Activated T-helper 1 cell treated with anti-CD3 and anti-CD28 coated beads, Interleukin-12 subunit alpha, Interleukin-12 subunit beta, Interleukin-2, Interleukin-4 antibody, amounts not matched to agents 30 ng/mL and 10 ng/mL and 1 ng/mL, durations not matched to agents 14 hours and 24 hours and 36 hours (primary cell): ENCODE results near the gene CAMSAP2. TPM values are rescaled to one million over a fixed set of nuclear protein-coding genes. Genes with fewer than 3 reads are reported as not detected.
"Not testable (repeated sequence)": the region's sequence is repeated elsewhere in the genome, so short reads cannot be mapped to it uniquely, and the experiment has no call there.

Source experiments
- DNase-seq: peaks from one replicate; pipeline ENCODE4 v3.0.0; 2021; ENCODE audit warnings: low spot score
- H3K27ac Mint-ChIP-seq: one replicate; pipeline ENCODE4 v1.8.0; 2021; ENCODE audit warnings: mild to moderate bottlenecking, mixed read lengths
- H3K27me3 Mint-ChIP-seq: one replicate; pipeline ENCODE4 v1.8.0; 2022; ENCODE audit warnings: mild to moderate bottlenecking, moderate library complexity, mixed read lengths; ENCODE audit not compliant: insufficient read depth
- H3K36me3 Mint-ChIP-seq: one replicate; pipeline ENCODE4 v1.8.0; 2021; ENCODE audit warnings: low read depth, mixed read lengths
- H3K4me1 Mint-ChIP-seq: one replicate; pipeline ENCODE4 v1.8.0; 2021; ENCODE audit warnings: low read depth, mixed read lengths
- H3K4me3 Mint-ChIP-seq: one replicate; pipeline ENCODE4 v1.8.0; 2021; ENCODE audit warnings: mild to moderate bottlenecking, moderate library complexity, mixed read lengths
- H3K9me3 Mint-ChIP-seq: one replicate; pipeline ENCODE4 v1.8.0; 2021; ENCODE audit warnings: mixed read lengths
- intact Hi-C: fragments of 100-400 bp; cut with micrococcal nuclease; formaldehyde crosslinking; loops from one replicate; pipeline ENCODE4 v1.15.1; 2024
- total RNA-seq: library from RNA; stranded (reverse); gene quantifications from 2 replicates; pipeline ENCODE4 v1.2.3, GENCODE V29; 2022

CAMSAP2 gene
- total RNA-seq, 1 donor from 2014 or later: 0.83 TPM

- no peak for DNase-seq
- Mint-ChIP-seq H3K27me3 (peaks cover 28% of the 10 kb centered on the region), H3K27ac (no peak overlapping the region), H3K4me1 (peaks cover 19% of the 10 kb centered on the region), H3K4me3 (no peak overlapping the region), H3K9me3 (no peaks in the 10 kb centered on the region), H3K36me3 (no peaks in the 10 kb centered on the region)
- intact Hi-C loops: loop anchor here (5.0 kb wide), 1 partner anchor 58 kb away; no protein-coding TSS in a partner anchor
Measured at GRCh38 chr1:200744143-200744542, 5.5 kb downstream of the CAMSAP2 start.

DNA sequence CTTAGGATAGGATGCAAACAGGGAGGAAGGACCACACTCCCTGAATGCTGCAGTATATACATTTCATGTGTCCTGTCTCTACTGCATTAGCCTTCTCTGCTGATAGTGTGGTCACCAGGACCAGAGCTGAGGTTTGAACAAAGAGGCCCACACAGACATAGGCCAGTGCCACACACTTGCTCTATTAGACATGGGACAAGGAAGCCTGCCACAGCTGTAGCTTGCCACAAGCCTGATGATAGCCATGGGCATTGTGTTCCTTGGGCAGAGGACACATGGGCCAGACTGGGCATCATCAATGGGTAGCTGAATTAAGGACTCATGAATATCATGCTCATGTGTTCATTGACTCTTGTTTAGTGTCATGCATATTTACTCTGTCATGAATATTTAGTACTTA is 10.4 kb downstream of the CAMSAP2 start:
- Mint-ChIP-seq H3K4me1 (peaks cover 15% of the 10 kb centered on the region), H3K9me3 (no peaks in the 10 kb centered on the region), H3K27me3 (peaks cover 3% of the 10 kb centered on the region), H3K36me3 (no peaks in the 10 kb centered on the region), H3K4me3 (no peak overlapping the region), H3K27ac (no peak overlapping the region)
- DNase-seq: no peak
- intact Hi-C loops: no loop called here

DNA sequence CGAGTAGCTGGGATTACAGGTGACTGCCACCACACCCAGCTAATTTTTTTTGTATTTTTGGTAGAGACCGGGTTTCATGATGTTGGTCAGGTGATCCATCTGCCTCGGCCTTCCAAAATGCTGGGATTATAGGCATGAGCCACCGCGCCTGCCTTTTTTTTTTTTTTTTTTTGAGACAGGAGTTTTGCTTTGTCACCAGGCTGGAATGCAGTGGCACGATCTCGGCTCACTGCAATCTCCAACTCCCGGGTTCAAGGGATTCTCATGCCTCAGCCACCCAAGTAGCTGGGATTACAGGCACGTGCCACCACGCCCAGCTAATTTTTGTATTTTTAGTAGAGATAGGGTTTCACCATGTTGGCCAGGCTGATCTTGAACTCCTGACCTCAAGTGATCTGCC is 12.1 kb downstream of the CAMSAP2 start:
- H3K27me3 Mint-ChIP-seq, DNase-seq, H3K4me1 Mint-ChIP-seq, H3K4me3 Mint-ChIP-seq, H3K36me3 Mint-ChIP-seq, H3K27ac Mint-ChIP-seq, H3K9me3 Mint-ChIP-seq, intact Hi-C loops: not testable (repeated sequence)

- no peak for DNase-seq
- Mint-ChIP-seq H3K9me3 (no peaks in the 10 kb centered on the region), H3K4me1 (peaks cover 7% of the 10 kb centered on the region), H3K27me3 (no peaks in the 10 kb centered on the region), H3K36me3 (no peaks in the 10 kb centered on the region), H3K4me3 (no peak overlapping the region), H3K27ac (peak overlapping the region; percentile 11)
- intact Hi-C loops: no loop called here
Measured at GRCh38 chr1:200751717-200752116, 13.0 kb downstream of the CAMSAP2 start.

DNA sequence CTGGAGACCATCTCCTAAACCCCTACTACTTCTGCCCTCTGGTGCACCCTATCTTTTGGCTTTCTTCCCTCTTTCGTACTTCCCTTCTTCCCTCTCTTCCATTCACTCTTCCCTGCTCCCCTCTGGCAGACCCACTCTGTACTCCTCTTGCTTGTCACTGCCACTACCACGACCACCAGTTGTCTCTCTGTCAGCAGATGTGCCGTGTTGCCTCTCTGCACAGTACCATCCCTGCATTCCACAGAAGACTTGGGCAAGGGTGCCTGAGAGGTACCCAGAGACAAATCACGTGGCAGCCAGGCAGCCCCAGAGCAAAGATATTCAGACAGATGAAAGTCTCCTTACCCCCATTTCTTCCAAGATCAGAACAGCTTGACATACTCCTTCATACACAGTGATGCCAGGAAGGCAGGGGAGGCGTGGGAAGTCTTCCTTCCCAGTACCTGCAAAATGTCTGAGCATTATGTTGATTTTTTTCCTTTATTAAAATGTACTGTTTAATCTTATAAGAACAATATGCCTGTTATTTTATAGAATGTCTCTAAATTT is 15.0 kb downstream of the CAMSAP2 start:
- Mint-ChIP-seq H3K4me1 (peaks cover 7% of the 10 kb centered on the region), H3K4me3 (no peak overlapping the region), H3K27ac (peak overlapping the region; percentile 36), H3K27me3 (peaks cover 4% of the 10 kb centered on the region), H3K9me3 (no peaks in the 10 kb centered on the region), H3K36me3 (no peaks in the 10 kb centered on the region)
- DNase-seq: no peak
- intact Hi-C loops: no loop called here

DNA sequence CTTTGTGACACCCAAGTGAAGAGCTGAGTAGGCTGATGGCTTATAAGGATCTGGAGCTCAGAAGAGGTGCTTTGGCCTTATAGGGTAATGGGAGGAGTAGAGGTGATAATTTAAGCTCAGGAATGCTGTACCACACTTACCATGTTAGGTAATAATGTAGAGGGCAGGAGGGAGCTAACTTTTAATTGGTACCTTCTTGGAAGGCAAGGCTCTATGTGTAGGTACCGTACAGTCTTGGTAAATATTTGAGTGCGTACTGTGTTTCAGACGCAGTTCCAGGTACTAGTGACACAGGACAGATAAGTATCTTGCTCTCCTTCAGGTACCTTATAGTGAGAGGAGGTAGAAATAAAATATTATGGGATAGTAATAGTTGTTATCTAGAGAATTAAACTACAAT is 16.8 kb downstream of the CAMSAP2 start:
- Mint-ChIP-seq H3K9me3 (no peaks in the 10 kb centered on the region), H3K4me1 (peaks cover 7% of the 10 kb centered on the region), H3K4me3 (no peak overlapping the region), H3K36me3 (no peaks in the 10 kb centered on the region), H3K27me3 (peaks cover 6% of the 10 kb centered on the region), H3K27ac (no peak overlapping the region)
- no peak for DNase-seq
- intact Hi-C loops: no loop called here

GRCh38 chr1:200762089-200762488 is 23.4 kb downstream of the CAMSAP2 start:
- Mint-ChIP-seq H3K9me3 (no peaks in the 10 kb centered on the region), H3K27ac (no peak overlapping the region), H3K4me3 (no peak overlapping the region), H3K4me1 (no peaks in the 10 kb centered on the region), H3K36me3 (no peaks in the 10 kb centered on the region), H3K27me3 (peaks cover 8% of the 10 kb centered on the region)
- DNase-seq: no peak
- intact Hi-C loops: no loop called here

DNA sequence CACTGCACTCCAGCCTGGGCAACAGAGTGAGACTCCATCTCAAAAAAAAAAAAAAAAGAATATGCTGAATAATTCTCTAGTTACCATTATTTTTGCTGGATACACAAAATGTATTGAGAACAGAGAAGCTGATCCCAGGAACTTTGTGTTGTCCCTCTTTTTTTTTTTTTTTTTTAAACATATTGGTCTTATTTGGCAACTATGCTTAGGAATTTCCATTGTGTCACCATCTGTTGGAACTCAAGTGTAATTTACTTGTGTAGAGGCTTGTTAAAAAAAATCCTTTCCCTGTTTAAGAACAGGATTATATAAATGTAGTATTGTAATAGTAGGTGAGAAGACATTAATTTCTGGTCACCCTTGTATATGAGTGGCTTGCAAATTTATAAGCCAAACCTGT is 28.6 kb downstream of the CAMSAP2 start:
- intact Hi-C loops: no loop called here
- H3K27me3 Mint-ChIP-seq: peaks cover 2% of the 10 kb centered on the region
- no peaks in the 10 kb centered on the region for H3K36me3 Mint-ChIP-seq
- no peaks in the 10 kb centered on the region for H3K4me1 Mint-ChIP-seq
- no peak for DNase-seq
- H3K4me3 Mint-ChIP-seq: no peak overlapping the region
- H3K9me3 Mint-ChIP-seq: no peaks in the 10 kb centered on the region
- H3K27ac Mint-ChIP-seq: no peak overlapping the region

DNA sequence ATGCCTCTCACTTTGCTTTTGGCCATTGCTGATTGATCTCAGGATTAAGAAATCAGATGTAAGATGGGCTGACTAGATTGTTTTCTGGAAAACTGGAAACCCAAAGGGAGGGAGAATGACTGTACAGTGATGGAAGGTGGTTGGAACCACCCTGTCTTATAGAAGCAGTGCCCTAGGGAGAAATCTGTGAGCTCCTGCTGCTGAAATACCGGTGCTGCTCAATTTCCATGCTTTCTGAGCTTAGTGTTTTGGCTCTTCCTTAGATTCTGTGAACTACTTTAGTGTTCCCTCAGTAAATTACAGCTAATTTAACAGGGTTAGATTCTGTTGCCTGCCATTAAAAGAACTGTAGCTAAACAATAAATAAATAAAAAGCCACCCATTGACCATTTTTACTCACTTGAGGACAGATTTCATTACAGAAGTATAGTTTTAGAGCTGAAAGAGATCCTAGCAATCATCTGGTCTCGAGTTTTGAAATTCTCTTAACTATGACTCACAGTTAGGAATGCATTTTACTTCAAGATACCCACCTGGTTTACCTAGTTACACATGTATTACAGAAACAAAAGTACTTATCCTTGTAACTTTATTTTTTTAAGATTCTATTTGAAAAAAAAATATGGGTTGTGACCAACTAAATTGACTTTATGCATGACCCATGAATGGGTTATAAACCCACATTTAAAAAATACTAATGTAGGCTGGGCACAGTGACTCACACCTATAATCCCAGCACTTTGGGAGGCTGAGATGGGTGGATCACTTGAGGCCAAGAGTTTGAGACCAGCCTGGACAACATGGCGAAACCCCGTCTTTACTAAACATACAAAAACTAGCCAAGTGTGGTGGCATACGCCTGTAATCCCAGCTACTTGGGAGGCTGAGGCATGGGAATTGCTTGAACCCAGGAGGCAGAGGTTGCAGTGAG is 33.2 kb downstream of the CAMSAP2 start:
- no peaks in the 10 kb centered on the region for H3K36me3 Mint-ChIP-seq

DNA sequence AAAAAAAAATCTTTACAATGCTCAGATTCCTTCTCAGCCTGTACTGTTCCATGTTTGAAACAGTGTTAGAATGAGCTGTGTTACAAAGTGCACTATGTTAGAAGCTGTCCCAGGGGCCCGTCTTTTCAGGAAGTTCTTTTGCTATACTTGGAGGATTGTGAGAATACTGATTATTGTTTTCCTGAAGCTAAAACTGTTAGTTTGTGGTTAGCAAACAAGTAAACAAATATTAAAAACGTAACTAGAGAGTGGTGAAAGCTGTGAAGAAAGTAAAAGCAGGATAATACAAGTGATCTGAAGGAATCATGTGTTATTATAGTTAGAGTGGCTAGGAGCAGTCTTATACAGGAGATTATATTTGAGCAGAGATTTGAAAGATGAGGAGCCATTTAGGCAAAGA is 35.6 kb downstream of the CAMSAP2 start:
- Mint-ChIP-seq H3K4me1 (no peaks in the 10 kb centered on the region), H3K27me3 (no peaks in the 10 kb centered on the region), H3K4me3 (no peak overlapping the region), H3K9me3 (no peaks in the 10 kb centered on the region), H3K36me3 (no peaks in the 10 kb centered on the region), H3K27ac (no peak overlapping the region)
- intact Hi-C loops: no loop called here
- no peak for DNase-seq

More for the DNA sequence above, 33.2 kb downstream of the CAMSAP2 start:
- no peak overlapping the region for H3K4me3 Mint-ChIP-seq
- H3K4me1 Mint-ChIP-seq: no peaks in the 10 kb centered on the region
- H3K9me3 Mint-ChIP-seq: no peaks in the 10 kb centered on the region
- intact Hi-C loops: no loop called here
- H3K27ac Mint-ChIP-seq: no peak overlapping the region
- no peaks in the 10 kb centered on the region for H3K27me3 Mint-ChIP-seq
- DNase-seq: no peak

GRCh38 chr1:200774735-200775444 is 36.2 kb downstream of the CAMSAP2 start:
- Mint-ChIP-seq H3K9me3 (no peaks in the 10 kb centered on the region), H3K4me3 (no peak overlapping the region), H3K36me3 (no peaks in the 10 kb centered on the region), H3K27ac (no peak overlapping the region), H3K4me1 (no peaks in the 10 kb centered on the region), H3K27me3 (no peaks in the 10 kb centered on the region)
- intact Hi-C loops: no loop called here
- no peak for DNase-seq

GRCh38 chr1:200775850-200776249 is 37.2 kb downstream of the CAMSAP2 start:
- no peaks in the 10 kb centered on the region for H3K4me1 Mint-ChIP-seq
- H3K4me3 Mint-ChIP-seq: no peak overlapping the region
- H3K36me3 Mint-ChIP-seq: no peaks in the 10 kb centered on the region
- H3K27ac Mint-ChIP-seq: no peak overlapping the region
- H3K27me3 Mint-ChIP-seq: no peaks in the 10 kb centered on the region
- intact Hi-C loops: no loop called here
- H3K9me3 Mint-ChIP-seq: no peaks in the 10 kb centered on the region
- no peak for DNase-seq

DNA sequence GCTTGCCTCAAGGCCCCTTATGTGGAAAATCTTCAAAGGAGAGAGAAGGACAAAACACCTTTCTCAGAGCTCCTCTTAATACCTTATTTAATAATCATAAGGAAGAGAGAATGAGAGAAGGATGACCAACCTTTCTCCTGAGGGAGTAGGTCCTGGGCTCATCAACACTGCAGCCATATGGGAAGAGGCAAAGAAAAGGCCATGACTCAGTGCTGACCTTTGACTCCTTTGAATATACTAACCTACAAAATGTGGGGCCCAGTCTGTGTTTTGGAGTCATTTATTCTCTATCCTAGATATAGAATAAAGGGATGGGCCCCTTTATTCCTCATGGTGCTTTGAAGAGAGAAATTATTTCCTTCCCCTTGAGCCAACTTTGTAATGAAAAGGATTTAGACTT is 38.3 kb downstream of the CAMSAP2 start:
- Mint-ChIP-seq H3K27me3 (no peaks in the 10 kb centered on the region), H3K36me3 (no peaks in the 10 kb centered on the region), H3K4me1 (no peaks in the 10 kb centered on the region), H3K4me3 (no peak overlapping the region), H3K27ac (no peak overlapping the region), H3K9me3 (no peaks in the 10 kb centered on the region)
- intact Hi-C loops: no loop called here
- no peak for DNase-seq
